ENCODE data around the gene SLAMF1. TPM values are rescaled to one million over a fixed set of nuclear protein-coding genes. Genes with fewer than 3 reads are reported as not detected.

The SLAMF1 gene
- total RNA-seq, 1 donor from 2014 or later, result not detected

- Mint-ChIP-seq H3K4me3 (ENCODE audit: low read depth) (no peak overlapping the region), H3K27me3 (peaks cover 3% of the 10 kb centered on the region), H3K9me3 (ENCODE audit: low read depth) (no peaks in the 10 kb centered on the region), H3K36me3 (ENCODE audit: insufficient read depth) (no peaks in the 10 kb centered on the region), H3K4me1 (ENCODE audit: low read depth) (peaks cover 18% of the 10 kb centered on the region), H3K27ac (no peak overlapping the region)
- DNase-seq (ENCODE audit: low spot score, unreplicated experiment), result no peak
- TF ChIP-seq CTCF (IDR thresholded peaks at IDR 0.05; ENCODE audit: unreplicated experiment), result no peak
These were observed 481 bp upstream of the SLAMF1 start for GRCh38 chr1:160647329-160647720.

- peaks cover 8% of the 10 kb centered on the region for H3K4me1 Mint-ChIP-seq (ENCODE audit: low read depth)
- H3K27me3 Mint-ChIP-seq, result peaks cover 3% of the 10 kb centered on the region
- no peaks in the 10 kb centered on the region for H3K36me3 Mint-ChIP-seq (ENCODE audit: insufficient read depth)
- H3K27ac Mint-ChIP-seq, result no peak overlapping the region
- no peak for DNase-seq (ENCODE audit: low spot score, unreplicated experiment)
- H3K9me3 Mint-ChIP-seq (ENCODE audit: low read depth), result no peaks in the 10 kb centered on the region
- no peak overlapping the region for H3K4me3 Mint-ChIP-seq (ENCODE audit: low read depth)
- no peak for TF ChIP-seq CTCF (IDR thresholded peaks at IDR 0.05; ENCODE audit: unreplicated experiment)
These were observed 664 bp downstream of the SLAMF1 start for GRCh38 chr1:160646180-160646579.

GRCh38 chr1:160645386-160646130, 1.3 kb downstream of the SLAMF1 start:
- no peak for DNase-seq (ENCODE audit: low spot score, unreplicated experiment)
- no peak for TF ChIP-seq CTCF (IDR thresholded peaks at IDR 0.05; ENCODE audit: unreplicated experiment)
- Mint-ChIP-seq H3K9me3 (ENCODE audit: low read depth) (no peaks in the 10 kb centered on the region), H3K36me3 (ENCODE audit: insufficient read depth) (no peaks in the 10 kb centered on the region), H3K27ac (no peak overlapping the region), H3K4me3 (ENCODE audit: low read depth) (no peak overlapping the region), H3K27me3 (peaks cover 3% of the 10 kb centered on the region), H3K4me1 (ENCODE audit: low read depth) (peaks cover 7% of the 10 kb centered on the region)

GRCh38 chr1:160644399-160644798, 2.4 kb downstream of the SLAMF1 start:
- Mint-ChIP-seq H3K4me1 (ENCODE audit: low read depth) (peaks cover 11% of the 10 kb centered on the region), H3K27ac (no peak overlapping the region), H3K4me3 (ENCODE audit: low read depth) (no peak overlapping the region), H3K9me3 (ENCODE audit: low read depth) (no peaks in the 10 kb centered on the region), H3K36me3 (ENCODE audit: insufficient read depth) (no peaks in the 10 kb centered on the region), H3K27me3 (peaks cover 3% of the 10 kb centered on the region)
- TF ChIP-seq CTCF (IDR thresholded peaks at IDR 0.05; ENCODE audit: unreplicated experiment), result no peak
- no peak for DNase-seq (ENCODE audit: low spot score, unreplicated experiment)

- DNase-seq (ENCODE audit: low spot score, unreplicated experiment), result no peak
- no peaks in the 10 kb centered on the region for H3K9me3 Mint-ChIP-seq (ENCODE audit: low read depth)
- H3K4me1 Mint-ChIP-seq (ENCODE audit: low read depth), result peaks cover 21% of the 10 kb centered on the region
- no peak for TF ChIP-seq CTCF (IDR thresholded peaks at IDR 0.05; ENCODE audit: unreplicated experiment)
- H3K27me3 Mint-ChIP-seq, result peaks cover 3% of the 10 kb centered on the region
- no peaks in the 10 kb centered on the region for H3K36me3 Mint-ChIP-seq (ENCODE audit: insufficient read depth)
- no peak overlapping the region for H3K27ac Mint-ChIP-seq
- H3K4me3 Mint-ChIP-seq (ENCODE audit: low read depth), result no peak overlapping the region
These were observed 3.7 kb downstream of the SLAMF1 start for GRCh38 chr1:160643138-160643537.
